Liver (tissue), 3 donors: ENCODE data around the gene ANKRD2.

Source experiments
- CTCF ChIP-seq: fragments of 150-350 bp; IDR thresholded peaks from 2 replicates; pipeline ENCODE4 v1.5.1; 2017; ENCODE audit warnings: improper control_type of control experiment, low read depth, low read length; ENCODE audit not compliant: missing input control
- JUND ChIP-seq, 2 donors: IDR thresholded peaks; 2 replicates each; pipeline ENCODE4 v1.6.1; 2016; ENCODE audit warnings: antibody characterized with exemption in 2 of 2
- donor health status: healthy.
- donor health status: healthy.

- no peak for TF ChIP-seq CTCF
- TF ChIP-seq JUND (IDR thresholded peaks at IDR 0.05) = no peak
These were observed 56.7 kb downstream of the ANKRD2 start for GRCh38 chr10:97629289-97629688.
